Endodermal cell (in vitro differentiated cells): Measurements from ENCODE around the gene TRIM14. TPM values are rescaled to one million over a fixed set of nuclear protein-coding genes. Genes with fewer than 3 reads are reported as not detected.

ENCODE experiments used
- DNase-seq: peaks from one replicate; pipeline ENCODE4 v3.0.0-alpha.2; 2017
- H3K27ac ChIP-seq: 2 replicates; pipeline ENCODE4 v1.5.1; 2013; ENCODE audit warnings: mild to moderate bottlenecking, low read depth, low read length, moderate library complexity
- H3K27me3 ChIP-seq: 2 replicates; pipeline ENCODE4 v1.6.1; 2013; ENCODE audit warnings: mild to moderate bottlenecking, low read length, moderate library complexity; ENCODE audit not compliant: insufficient read depth, control insufficient read depth, poor library complexity, severe bottlenecking
- H3K36me3 ChIP-seq: 2 replicates; pipeline ENCODE4 v1.7.0; 2013; ENCODE audit warnings: mild to moderate bottlenecking, low read length, moderate library complexity; ENCODE audit not compliant: control insufficient read depth, insufficient read depth
- H3K4me1 ChIP-seq: one replicate; pipeline ENCODE4 v1.7.0; 2013; ENCODE audit warnings: low read length; ENCODE audit not compliant: control insufficient read depth, insufficient read depth
- H3K4me3 ChIP-seq: 2 replicates; pipeline ENCODE4 v1.5.1; 2013; ENCODE audit warnings: mild to moderate bottlenecking, low read length, moderate library complexity
- H3K9ac ChIP-seq: 2 replicates; pipeline ENCODE4 v1.6.1; 2013; ENCODE audit warnings: mild to moderate bottlenecking, low read length, moderate library complexity; ENCODE audit not compliant: poor library complexity, severe bottlenecking; ENCODE audit errors: extremely low read depth
- H3K9me3 ChIP-seq: 2 replicates; pipeline ENCODE4 v1.6.1; 2013; ENCODE audit warnings: mild to moderate bottlenecking, low read length, moderate library complexity; ENCODE audit not compliant: control insufficient read depth
- H3K27ac Mint-ChIP-seq: 2 replicates; pipeline ENCODE4 v1.8.0; 2020; ENCODE audit warnings: mixed read lengths
- H3K27me3 Mint-ChIP-seq: 2 replicates; pipeline ENCODE4 v1.8.0; 2021; ENCODE audit warnings: mild to moderate bottlenecking, mixed read lengths; ENCODE audit not compliant: insufficient read depth
- H3K36me3 Mint-ChIP-seq: 2 replicates; pipeline ENCODE4 v1.8.0; 2020; ENCODE audit warnings: low read depth, mixed read lengths
- H3K4me1 Mint-ChIP-seq: 2 replicates; pipeline ENCODE4 v1.8.0; 2020; ENCODE audit warnings: mixed read lengths
- H3K4me3 Mint-ChIP-seq: 2 replicates; pipeline ENCODE4 v1.8.0; 2020; ENCODE audit warnings: mild to moderate bottlenecking, moderate library complexity, mixed read lengths
- H3K9me3 Mint-ChIP-seq: 2 replicates; pipeline ENCODE4 v1.8.0; 2020; ENCODE audit warnings: mild to moderate bottlenecking, mixed read lengths
- CTCF ChIP-seq: fragments of 200-600 bp; sonication (generic); conservative IDR thresholded peaks from 2 replicates; pipeline ENCODE4 v1.5.0; 2021; ENCODE audit warnings: antibody characterized with exemption, mild to moderate bottlenecking
- WGBS, 2 experiments: methylation state at CpG; one replicate each; pipeline versions ENCODE4 v1.1.5 to v1.1.7; 2013; ENCODE audit warnings: missing lambda C conversion rate in 2 of 2, mixed read lengths in 1 of 2; ENCODE audit not compliant: insufficient coverage in 1 of 2, insufficient read length in 1 of 2; 5-methylcytosine and 5-hydroxymethylcytosine counted together
- total RNA-seq, 2 donors: library from RNA; stranded (reverse); fragmentation: NEBNext Ultra II Directional in 1 of 2; extraction: Animal tissue kit (Norgen Biotek cat#: 25700) in 1 of 2; gene quantifications; 2 replicates in 1 of 2; 3 replicates in 1 of 2; pipeline ENCODE4 v1.2.1, GENCODE V29; 2021

TRIM14 gene
- total RNA-seq, 2 donors from 2014 or later = 3.1 to 5.1 TPM

- no peaks in the 10 kb centered on the region for H3K4me1 ChIP-seq
- H3K4me3 ChIP-seq = no peak overlapping the region
- no peak overlapping the region for H3K27ac Mint-ChIP-seq
- no peaks in the 10 kb centered on the region for H3K27me3 ChIP-seq
- TF ChIP-seq CTCF = no peak
- no peak overlapping the region for H3K27ac ChIP-seq
- WGBS, 2 experiments = 95 to 96% methylated on average over 6 of the region's 6 CpGs
- H3K4me1 Mint-ChIP-seq = peaks cover 2% of the 10 kb centered on the region
- H3K4me3 Mint-ChIP-seq = no peak overlapping the region
- peaks cover 35% of the 10 kb centered on the region for H3K36me3 Mint-ChIP-seq
- H3K9me3 ChIP-seq = no peaks in the 10 kb centered on the region
- H3K36me3 ChIP-seq = peaks cover 20% of the 10 kb centered on the region
- H3K9me3 Mint-ChIP-seq = no peaks in the 10 kb centered on the region
- no peak overlapping the region for H3K9ac ChIP-seq
- no peaks in the 10 kb centered on the region for H3K27me3 Mint-ChIP-seq
- DNase-seq = no peak
These were observed 49.5 kb downstream of the TRIM14 start for GRCh38 chr9:98069551-98069950.

- H3K4me1 ChIP-seq = no peaks in the 10 kb centered on the region
- peak; percentile 18 for TF ChIP-seq CTCF
- no peak overlapping the region for H3K27ac Mint-ChIP-seq
These were observed 51.8 kb downstream of the TRIM14 start for GRCh38 chr9:98067184-98067583.

GRCh38 chr9:98066235-98066634, 52.8 kb downstream of the TRIM14 start:
- no peaks in the 10 kb centered on the region for H3K27me3 ChIP-seq
- peaks cover 47% of the 10 kb centered on the region for H3K36me3 ChIP-seq
- no peaks in the 10 kb centered on the region for H3K27me3 Mint-ChIP-seq
- 100% methylated on average over 1 of the region's 3 CpGs; no CpG with 5 or more reads in 1 of the 2 experiments for WGBS, 2 experiments
- H3K4me1 Mint-ChIP-seq = no peaks in the 10 kb centered on the region
- no peak overlapping the region for H3K4me3 Mint-ChIP-seq
- H3K27ac ChIP-seq = no peak overlapping the region
- H3K9ac ChIP-seq = no peak overlapping the region
- DNase-seq = no peak
- H3K27ac Mint-ChIP-seq = no peak overlapping the region
- no peaks in the 10 kb centered on the region for H3K9me3 ChIP-seq
- no peaks in the 10 kb centered on the region for H3K9me3 Mint-ChIP-seq
- H3K4me1 ChIP-seq = no peaks in the 10 kb centered on the region
- peaks cover 55% of the 10 kb centered on the region for H3K36me3 Mint-ChIP-seq
- H3K4me3 ChIP-seq = no peak overlapping the region
- no peak for TF ChIP-seq CTCF

More at GRCh38 chr9:98067184-98067583, 51.8 kb downstream of the TRIM14 start:
- H3K4me1 Mint-ChIP-seq = no peaks in the 10 kb centered on the region
- no peak for DNase-seq
- Histone ChIP-seq H3K9ac (no peak overlapping the region), H3K4me3 (no peak overlapping the region), H3K36me3 (peaks cover 41% of the 10 kb centered on the region), H3K27ac (no peak overlapping the region), H3K9me3 (no peaks in the 10 kb centered on the region), H3K27me3 (no peaks in the 10 kb centered on the region)
- no peak overlapping the region for H3K4me3 Mint-ChIP-seq
- H3K36me3 Mint-ChIP-seq = peaks cover 52% of the 10 kb centered on the region
- 89 to 92% methylated on average over 2 of the region's 2 CpGs for WGBS, 2 experiments
- H3K27me3 Mint-ChIP-seq = no peaks in the 10 kb centered on the region
- no peaks in the 10 kb centered on the region for H3K9me3 Mint-ChIP-seq
